Midbrain (tissue), 1 donor: Measurements from ENCODE around the gene ZNF77.
A peak's percentile ranks its signal among the peaks of the same experiment; 100 is the strongest.
"Not testable (repeated sequence)": the region's sequence is repeated elsewhere in the genome, so short reads cannot be mapped to it uniquely, and the experiment has no call there.

Experiments used
- DNase-seq: peaks from one replicate; lab custom pipeline; 2025; lab: John Stamatoyannopoulos, UW

The ZNF77 gene

GRCh38 chr19:2970201-2970835 is 25.5 kb upstream of the ZNF77 start:
- DNase-seq = no peak

- no peak for DNase-seq
Observed at GRCh38 chr19:2969104-2969504, 24.3 kb upstream of the ZNF77 start.

DNA sequence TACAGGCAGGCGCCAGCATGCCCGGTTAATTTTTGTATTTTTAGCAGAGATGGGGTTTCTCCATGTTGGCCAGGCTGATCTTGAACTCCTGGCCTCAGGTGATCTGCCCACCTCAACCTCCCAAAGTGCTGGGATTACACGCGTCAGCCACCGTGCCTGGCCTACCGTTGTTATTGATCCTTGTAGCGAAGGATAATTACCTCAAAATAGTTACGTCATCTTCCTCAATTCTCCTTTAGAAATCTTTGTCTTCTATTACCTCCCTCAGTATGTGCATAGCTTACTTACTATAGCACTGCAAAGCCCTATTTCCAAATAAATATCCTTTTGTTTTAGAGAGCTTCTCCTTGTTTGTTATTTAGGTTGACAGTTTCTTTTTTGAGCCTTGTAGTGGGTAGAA is 23.2 kb upstream of the ZNF77 start:
- DNase-seq = no peak

- DNase-seq = no peak
Observed at GRCh38 chr19:2964874-2965273, 20.1 kb upstream of the ZNF77 start.

DNA sequence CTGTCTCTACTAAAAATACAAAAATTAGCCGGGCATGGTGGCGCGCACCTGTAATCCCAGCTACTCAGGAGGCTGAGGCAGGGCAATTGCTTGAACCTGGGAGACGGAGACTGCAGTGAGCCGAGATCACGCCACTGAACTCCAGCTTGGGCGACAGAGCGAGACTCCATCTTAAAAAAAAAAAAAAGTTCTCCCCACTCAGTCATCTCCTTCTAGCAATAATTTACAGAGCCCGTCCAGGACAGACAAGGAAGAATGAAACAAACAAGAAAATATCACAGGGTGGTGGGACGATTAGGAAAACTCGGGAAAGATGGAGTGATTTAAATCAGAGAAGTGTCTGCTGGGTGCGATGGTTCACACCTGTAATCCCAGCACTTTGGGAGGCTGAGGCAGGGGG is 18.9 kb upstream of the ZNF77 start:
- not testable (repeated sequence) for DNase-seq

- DNase-seq = no peak
Observed at GRCh38 chr19:2963122-2963521, 18.4 kb upstream of the ZNF77 start.

DNA sequence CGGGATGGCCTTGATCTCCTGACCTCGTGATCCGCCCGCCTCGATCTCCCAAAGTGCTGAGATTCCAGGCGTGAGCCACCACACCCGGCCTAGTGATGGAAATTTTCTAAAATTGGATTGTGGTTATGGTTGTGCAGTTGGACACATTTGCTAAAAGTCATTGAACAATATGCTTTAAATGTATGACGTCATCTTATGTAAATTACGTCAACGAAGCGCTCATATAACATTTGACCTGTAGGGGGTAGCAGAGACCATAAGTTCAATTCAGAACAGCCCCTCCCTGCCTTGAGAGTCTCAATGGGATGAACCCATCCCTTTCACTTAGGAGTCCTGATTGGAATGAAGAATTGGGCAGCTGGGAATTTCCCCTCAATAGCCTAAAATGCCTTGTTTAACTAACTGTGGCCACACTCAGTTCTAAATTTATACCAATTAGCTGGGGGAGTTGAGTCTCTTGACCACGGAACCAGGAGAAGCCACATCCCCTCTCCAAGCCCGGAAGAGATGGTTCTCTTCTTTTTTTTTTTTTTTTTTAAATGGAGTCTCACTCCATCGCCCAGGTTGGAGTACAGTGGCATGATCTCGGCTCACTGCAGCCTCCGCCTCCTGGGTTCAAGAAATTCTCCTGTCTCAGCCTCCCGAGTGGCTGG is 17.4 kb upstream of the ZNF77 start:
- DNase-seq = peak; percentile 58

DNA sequence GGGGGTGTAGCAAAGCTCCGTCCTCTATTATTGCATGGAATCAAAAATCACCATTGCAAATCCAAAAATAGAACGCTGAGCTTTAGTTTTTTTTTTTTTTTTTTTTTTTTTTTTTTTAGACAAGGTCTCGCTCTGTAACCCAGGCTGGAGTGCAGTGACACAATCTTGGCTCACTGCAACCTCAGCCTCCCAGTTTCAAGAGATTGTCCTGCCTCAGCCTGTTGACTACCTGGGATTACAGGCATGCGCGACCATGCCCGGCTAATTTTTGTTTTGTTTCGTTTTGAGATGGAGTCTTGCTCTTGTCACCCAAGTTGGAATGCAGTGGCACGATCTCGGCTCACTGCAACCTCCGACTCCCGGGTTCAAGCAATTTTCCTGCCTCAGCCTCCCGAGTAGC is 15.3 kb upstream of the ZNF77 start:
- DNase-seq = no peak

GRCh38 chr19:2957160-2957559 is 12.4 kb upstream of the ZNF77 start:
- no peak for DNase-seq

GRCh38 chr19:2952953-2953481 is 8.2 kb upstream of the ZNF77 start:
- no peak for DNase-seq

GRCh38 chr19:2950286-2951124 is 5.7 kb upstream of the ZNF77 start:
- DNase-seq = peak; percentile 100

- DNase-seq = no peak
Observed at GRCh38 chr19:2949939-2950285, 5.1 kb upstream of the ZNF77 start.

DNA sequence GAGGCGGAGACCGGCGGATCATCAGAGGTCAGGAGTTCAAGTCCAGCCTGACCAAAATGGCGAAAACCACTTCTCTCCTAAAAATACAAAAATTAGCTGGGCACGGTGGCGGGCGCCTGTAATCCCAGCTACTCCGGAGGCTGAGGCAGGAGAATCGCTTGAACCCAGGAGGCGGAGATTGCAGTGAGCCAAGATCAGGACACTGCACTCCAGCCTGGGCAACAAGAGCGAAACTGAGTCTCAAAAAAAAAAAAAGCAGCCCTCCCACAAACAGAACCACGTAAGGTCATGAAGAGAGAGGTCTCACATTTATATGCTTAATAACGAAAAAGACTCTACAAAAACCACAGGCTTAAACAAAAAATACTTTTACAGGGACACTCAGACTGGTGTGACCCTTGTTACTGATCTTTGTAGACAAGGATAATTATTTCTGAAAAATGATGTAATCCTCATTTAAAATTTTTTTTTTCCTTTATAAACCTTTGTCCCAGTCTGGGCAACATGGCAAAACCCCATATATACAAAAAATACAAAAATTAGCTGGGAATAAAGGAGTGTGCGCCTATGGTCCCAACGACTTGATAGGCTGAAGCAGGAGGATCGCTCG is 909 bp upstream of the ZNF77 start:
- no peak for DNase-seq

- DNase-seq = no peak
Observed at GRCh38 chr19:2944403-2944774, 382 bp downstream of the ZNF77 start.

- no peak for DNase-seq
Observed at GRCh38 chr19:2942928-2943640, 1.7 kb downstream of the ZNF77 start.

DNA sequence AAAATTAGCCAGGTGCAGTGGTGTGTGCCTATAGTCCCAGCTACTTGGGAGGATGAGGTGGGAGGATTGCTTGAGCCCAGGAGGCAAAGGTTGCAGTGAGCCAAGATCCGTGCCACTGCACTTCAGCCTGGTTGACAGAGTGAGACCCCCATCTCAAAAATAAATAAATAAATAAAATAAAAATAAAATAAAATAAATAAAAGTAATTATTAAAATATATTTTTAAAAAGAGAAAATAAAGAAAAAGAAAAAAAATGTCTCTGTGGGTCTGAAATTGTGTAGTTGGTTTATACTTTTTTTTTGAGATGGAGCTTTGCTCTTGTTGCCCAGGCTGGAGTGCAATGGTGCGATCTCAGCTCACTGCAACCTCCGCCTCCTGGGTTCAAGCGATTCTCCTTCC is 8.9 kb downstream of the ZNF77 start:
- not testable (repeated sequence) for DNase-seq

DNA sequence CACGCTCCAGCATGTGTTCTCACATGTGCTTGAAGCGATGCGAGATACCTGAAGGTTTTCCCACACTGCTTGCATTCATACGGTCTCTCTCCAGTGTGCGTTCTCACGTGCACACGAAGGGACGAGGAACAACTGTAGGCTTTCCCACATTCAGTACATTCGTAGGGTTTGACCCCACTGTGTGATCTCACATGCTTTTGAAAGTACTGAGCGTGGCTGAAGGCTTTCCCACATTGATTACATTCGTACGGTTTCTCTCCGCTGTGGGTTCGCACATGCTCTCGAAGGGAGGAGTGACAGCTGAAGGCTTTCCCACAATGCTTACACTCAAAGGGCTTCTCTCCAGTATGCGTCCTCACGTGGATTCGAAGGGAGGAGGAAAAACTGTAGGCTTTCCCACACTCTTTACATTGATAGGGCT is 11.3 kb downstream of the ZNF77 start:
- DNase-seq = no peak

DNA sequence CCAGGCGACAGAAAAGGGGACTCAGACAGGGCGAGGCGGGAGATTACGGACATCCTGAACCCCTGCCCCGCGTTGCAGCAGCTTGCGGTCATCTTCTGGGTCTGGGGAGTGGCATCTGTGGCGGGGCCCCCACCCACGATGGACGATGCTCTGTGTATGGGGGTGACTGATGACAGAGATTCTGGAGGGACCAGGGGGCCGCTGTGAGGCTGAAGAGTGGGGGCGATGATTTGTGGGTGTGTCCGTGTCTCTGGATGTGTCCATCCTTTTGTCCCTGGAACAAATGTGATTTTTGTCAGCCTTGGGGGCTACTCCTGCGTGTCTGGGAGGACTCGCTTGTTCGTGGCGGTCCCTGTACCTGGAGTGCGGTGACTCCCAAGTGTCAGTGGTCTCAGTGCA is 17.7 kb downstream of the ZNF77 start:
- no peak for DNase-seq

GRCh38 chr19:2926341-2927031 is 18.3 kb downstream of the ZNF77 start:
- DNase-seq = no peak

DNA sequence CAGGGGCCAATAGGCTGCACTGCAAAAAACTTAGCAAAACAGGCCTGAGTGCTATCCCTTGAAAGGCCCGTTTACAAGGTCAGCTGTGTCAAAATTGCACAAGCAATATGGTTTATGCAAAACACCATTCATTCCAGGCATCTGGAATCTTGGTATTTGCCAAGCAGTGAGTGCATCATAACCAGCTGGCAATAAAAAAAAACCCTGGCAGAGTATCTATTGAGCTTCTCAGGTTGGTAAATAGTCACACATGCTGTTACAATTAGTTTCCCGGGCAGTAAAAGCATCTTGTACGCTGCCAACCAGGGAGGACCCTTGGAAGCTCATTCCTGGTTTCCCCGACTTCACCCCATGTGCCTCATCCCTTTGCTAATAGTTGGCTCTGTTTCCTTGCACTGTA is 21.3 kb downstream of the ZNF77 start:
- no peak for DNase-seq

DNA sequence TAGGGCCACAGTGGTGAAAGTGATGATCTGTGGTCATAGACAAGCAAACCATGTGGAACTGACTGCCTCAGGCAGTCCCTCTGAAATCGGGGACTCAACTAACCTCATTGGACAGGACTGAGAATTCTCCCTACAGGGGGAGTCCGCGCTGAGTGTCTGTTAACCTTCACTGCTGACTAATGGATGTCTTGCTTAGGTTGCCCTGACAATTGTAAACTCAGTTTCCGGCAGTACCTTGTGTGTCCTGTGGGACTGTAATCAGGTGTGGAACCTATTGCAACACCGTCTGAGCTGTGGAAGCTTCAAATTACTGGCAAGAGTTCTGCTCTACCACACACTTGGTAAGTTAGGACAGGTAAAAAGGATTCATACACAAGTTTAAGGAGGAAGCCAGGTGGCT is 21.8 kb downstream of the ZNF77 start:
- no peak for DNase-seq
